ENCODE measurements around the gene SLC4A8. TPM values are rescaled to one million over a fixed set of nuclear protein-coding genes. Genes with fewer than 3 reads are reported as not detected.

The SLC4A8 gene
- total RNA-seq, 1 experiment from 2014 or later = 26.3 TPM

GRCh38 chr12:51391283-51392123 is 33.1 kb upstream of the SLC4A8 start, which contains the start of gene GALNT6:
GALNT6 (minus strand) TSS chr12:51391406; CDS start chr12:51379781, 11,625 bp downstream.
- H4K91ac ChIP-seq (ENCODE audit: insufficient read length, low read depth, low read length) = no peak within 1 kb of the TSS
- no peaks in the 10 kb centered on the region for H3K79me2 ChIP-seq (ENCODE audit: insufficient read depth, low read length)
- no peak within 1 kb of the TSS for H2AFZ ChIP-seq (ENCODE audit: low read length)
- no peak within 1 kb of the TSS for H2BK5ac ChIP-seq (ENCODE audit: insufficient read length, low read length)
- H3K4me2 ChIP-seq (ENCODE audit: insufficient read depth, insufficient read length, low read length) = peak within 1 kb of the TSS; percentile 79
- H4K5ac ChIP-seq (ENCODE audit: insufficient read length, low read depth, low read length) = no peak within 1 kb of the TSS
- H3K4me1 ChIP-seq (ENCODE audit: insufficient read depth, low read length) = peaks cover 7% of the 10 kb centered on the region; the same call in 1 of the 2 replicates
- H4K8ac ChIP-seq (replicated peaks; ENCODE audit: insufficient read length, low read depth, low read length) = no peak within 1 kb of the TSS
- H2BK120ac ChIP-seq (ENCODE audit: low read depth, low read length, poor library complexity, severe bottlenecking) = no peak within 1 kb of the TSS
- no peaks in the 10 kb centered on the region for H3K9me3 ChIP-seq (ENCODE audit: control insufficient read depth, low read depth, low read length)
- no peak for TF ChIP-seq CTCF (conservative IDR thresholded peaks at IDR 0.05)
- no peak within 1 kb of the TSS for H3K27ac ChIP-seq (ENCODE audit: insufficient read length, low read depth, low read length)
- H2BK15ac ChIP-seq (ENCODE audit: low read depth, low read length) = no peak within 1 kb of the TSS; the same call in 1 of the 2 replicates
- H3K27me3 Mint-ChIP-seq (ENCODE audit: low read depth) = no peaks in the 10 kb centered on the region; the same call in 1 of the 2 replicates
- no peak within 1 kb of the TSS for H3K23ac ChIP-seq (ENCODE audit: insufficient read length, low read depth, low read length)
- peak within 1 kb of the TSS; percentile 86 to 95 (median 94) for H3K27ac Mint-ChIP-seq
- WGBS (ENCODE audit: extremely low coverage, insufficient read length, low lambda C conversion rate) = no CpG with 5 or more reads among the region's 73 CpGs
- H3K79me1 ChIP-seq (ENCODE audit: insufficient read depth, low read depth, low read length, poor library complexity, severe bottlenecking) = no peaks in the 10 kb centered on the region
- no peak within 1 kb of the TSS for H3T11ph ChIP-seq (ENCODE audit: low read length)
- no peaks in the 10 kb centered on the region for H3K27me3 ChIP-seq (ENCODE audit: insufficient read depth, low read length)
- no peaks in the 10 kb centered on the region for H3K9me3 Mint-ChIP-seq
- no peak within 1 kb of the TSS for H3K4ac ChIP-seq (ENCODE audit: low read depth, low read length)
- DNase-seq = peak; percentile 92
- H2BK12ac ChIP-seq (ENCODE audit: insufficient read length, low read depth, low read length) = no peak within 1 kb of the TSS
- peaks cover 10% of the 10 kb centered on the region for H3K23me2 ChIP-seq (ENCODE audit: insufficient read length, low read depth, low read length, poor library complexity, severe bottlenecking)
- peak within 1 kb of the TSS; percentile 84 for H3K14ac ChIP-seq (ENCODE audit: insufficient read depth, low read length)
- no peak within 1 kb of the TSS for H2AK5ac ChIP-seq (ENCODE audit: insufficient read length, low read length)
- peak within 1 kb of the TSS; percentile 58 for H3K18ac ChIP-seq (ENCODE audit: insufficient read length, low read depth, low read length)
- H3K56ac ChIP-seq (ENCODE audit: insufficient read length, low read depth, low read length) = no peak within 1 kb of the TSS
- peak within 1 kb of the TSS; percentile 71 for H3K9ac ChIP-seq (ENCODE audit: extremely low read depth, insufficient read length, low read length)
- peaks cover 3 to 14% (median 9%) of the 10 kb centered on the region in 3 experiments; a peak in 6 of 7 replicates for H3K36me3 Mint-ChIP-seq (ENCODE audit: insufficient read depth in 1 of 3, low read depth in 3 of 3)
- H2BK20ac ChIP-seq (ENCODE audit: low read depth, low read length, poor library complexity, severe bottlenecking) = no peak within 1 kb of the TSS
- H3K4me3 Mint-ChIP-seq = peak within 1 kb of the TSS; percentile 90 to 95
- H4K20me1 ChIP-seq (ENCODE audit: control insufficient read depth, insufficient read depth, insufficient read length) = no peaks in the 10 kb centered on the region
- peaks cover 41 to 50% of the 10 kb centered on the region in 2 experiments for H3K4me1 Mint-ChIP-seq

Data from H9 (cell line).